D341Med (cell line): ENCODE results near the gene CDH16.
"Not testable (repeated sequence)": the region's sequence is repeated elsewhere in the genome, so short reads cannot be mapped to it uniquely, and the experiment has no call there.

Source experiments
- DNase-seq: peaks from one replicate; pipeline ENCODE4 v3.0.0; 2012; ENCODE audit warnings: low spot score

The CDH16 gene

GRCh38 chr16:66871363-66871762, 47.3 kb downstream of the CDH16 start:
- DNase-seq: not testable (repeated sequence)

- no peak for DNase-seq
Measured at GRCh38 chr16:66869424-66869823, 49.3 kb downstream of the CDH16 start.

- no peak for DNase-seq
Measured at GRCh38 chr16:66863707-66864106, 55.0 kb downstream of the CDH16 start.

GRCh38 chr16:66862023-66862520, 56.6 kb downstream of the CDH16 start:
- DNase-seq: no peak

- DNase-seq: no peak
Measured at GRCh38 chr16:66859397-66860068, 59.2 kb downstream of the CDH16 start.

GRCh38 chr16:66858740-66859396, 59.8 kb downstream of the CDH16 start:
- DNase-seq: no peak
